Keratinocyte (primary cell): Measurements from ENCODE around the gene ELF1. TPM values are rescaled to one million over a fixed set of nuclear protein-coding genes. Genes with fewer than 3 reads are reported as not detected.
"Not testable (repeated sequence)": the region's sequence is repeated elsewhere in the genome, so short reads cannot be mapped to it uniquely, and the experiment has no call there.

Source experiments
- DNase-seq: peaks from one replicate; pipeline ENCODE4 v3.0.0-alpha.2; 2011; ENCODE audit warnings: low read depth, missing footprints, low spot score
- FAIRE-seq: peaks from 2 replicates; lab custom pipeline; 2011; peaks lifted over from hg19 to GRCh38; lab: Jason Lieb, UNC
- H2AFZ ChIP-seq: 2 replicates; pipeline ENCODE4 v1.6.0; 2012; ENCODE audit warnings: low read length, control low read depth, inconsistent platforms; ENCODE audit not compliant: control insufficient read depth
- H3K27ac ChIP-seq: 2 replicates; pipeline ENCODE4 v1.5.1; 2011; ENCODE audit warnings: low read length; ENCODE audit not compliant: control insufficient read depth, insufficient read depth
- H3K27me3 ChIP-seq: 3 replicates; pipeline ENCODE4 v1.6.0; 2011; ENCODE audit warnings: low read length; ENCODE audit not compliant: control insufficient read depth, insufficient read depth; ENCODE audit errors: extremely low read depth
- H3K36me3 ChIP-seq, 2 experiments: 2 replicates in 1 of 2; 3 replicates in 1 of 2; pipeline ENCODE4 v1.5.1; 2011; ENCODE audit warnings: low read length in 2 of 2, mild to moderate bottlenecking in 1 of 2; ENCODE audit not compliant: control insufficient read depth in 2 of 2, insufficient read depth in 2 of 2; ENCODE audit errors: extremely low read depth in 1 of 2
- H3K4me1 ChIP-seq: 3 replicates; pipeline ENCODE4 v1.5.1; 2011; ENCODE audit warnings: low read length; ENCODE audit not compliant: control insufficient read depth, insufficient read depth; ENCODE audit errors: extremely low read depth
- H3K4me2 ChIP-seq: 3 replicates; pipeline ENCODE4 v1.6.0; 2011; ENCODE audit warnings: low read depth, low read length; ENCODE audit not compliant: control insufficient read depth, insufficient read depth; ENCODE audit errors: extremely low read depth
- H3K4me3 ChIP-seq, 3 experiments: fragments of 200-600 bp in 1 of 3; sonication (generic) in 1 of 3; 2 replicates in 2 of 3; 3 replicates in 1 of 3; pipeline ENCODE4 v1.5.1; 2011 to 2016; ENCODE audit warnings: low read length in 3 of 3, mild to moderate bottlenecking in 3 of 3, control low read depth in 2 of 3, inconsistent platforms in 1 of 3, low read depth in 1 of 3, mixed read lengths in 1 of 3, mixed run types in 1 of 3, moderate library complexity in 1 of 3; ENCODE audit not compliant: control insufficient read depth in 2 of 3, insufficient read depth in 2 of 3; ENCODE audit errors: extremely low read depth in 1 of 3
- H3K79me2 ChIP-seq: 2 replicates; pipeline ENCODE4 v1.6.0; 2012; ENCODE audit warnings: low read length; ENCODE audit not compliant: control insufficient read depth, insufficient read depth
- H3K9ac ChIP-seq: 3 replicates; pipeline ENCODE4 v1.6.0; 2011; ENCODE audit warnings: low read length; ENCODE audit not compliant: control insufficient read depth, insufficient read depth; ENCODE audit errors: extremely low read depth
- H3K9me1 ChIP-seq: 3 replicates; pipeline ENCODE4 v1.6.0; 2011; ENCODE audit warnings: low read length; ENCODE audit not compliant: control insufficient read depth, insufficient read depth; ENCODE audit errors: extremely low read depth
- H3K9me3 ChIP-seq: 2 replicates; pipeline ENCODE4 v1.5.1; 2012; ENCODE audit warnings: low read depth, low read length; ENCODE audit not compliant: control insufficient read depth
- H4K20me1 ChIP-seq: 3 replicates; pipeline ENCODE4 v1.6.0; 2011; ENCODE audit warnings: low read length; ENCODE audit not compliant: control insufficient read depth, insufficient read depth; ENCODE audit errors: extremely low read depth
- EZH2 ChIP-seq: IDR thresholded peaks from one replicate; pipeline ENCODE4 v1.6.1; 2012; ENCODE audit warnings: inconsistent platforms, mild to moderate bottlenecking, low read length, moderate library complexity
- dilution Hi-C: fragments of 300-500 bp; cut with MboI; formaldehyde crosslinking; loops from one replicate; pipeline ENCODE4 v1.7.0; 2020; ENCODE audit warnings: low sequenced_read_pairs; ENCODE audit not compliant: extremely low pct_ligation_motif_present
- polyA plus RNA-seq, 5 experiments: library from polyadenylated mRNA; depleted of rRNA in 3 of 5; stranded (reverse) in 3 of 5; stranded (forward) in 1 of 5; unstranded in 1 of 5; fragments of >200 nt; gene quantifications; 1 replicate in 1 of 5; 2 replicates in 3 of 5; 3 replicates in 1 of 5; pipeline versions ENCODE4 v1.2.1 to v1.2.3, GENCODE V29; 2011 to 2012; ENCODE audit warnings: missing spikeins in 2 of 5, low read depth in 1 of 5, low replicate concordance in 1 of 5
- TF ChIP-seq, protein P1 (sequence below), 3 experiments: IDR thresholded peaks in 1 of 3; conservative IDR thresholded peaks in 1 of 3; optimal IDR thresholded peaks in 1 of 3; 2 replicates in 2 of 3; 3 replicates in 1 of 3; pipeline versions ENCODE3 to v1.5.1; 2011; ENCODE audit warnings: low read length in 3 of 3, mild to moderate bottlenecking in 3 of 3, moderate library complexity in 2 of 3, control low read depth in 1 of 3, inconsistent platforms in 1 of 3; ENCODE audit not compliant: insufficient read depth in 2 of 3; ENCODE audit errors: extremely low read depth in 1 of 3

Gene ELF1
- polyA plus RNA-seq, 1 donor (not counting 4 experiments of a cell fraction or from before 2014, with no cell fraction given), result 57.6 TPM

DNA sequence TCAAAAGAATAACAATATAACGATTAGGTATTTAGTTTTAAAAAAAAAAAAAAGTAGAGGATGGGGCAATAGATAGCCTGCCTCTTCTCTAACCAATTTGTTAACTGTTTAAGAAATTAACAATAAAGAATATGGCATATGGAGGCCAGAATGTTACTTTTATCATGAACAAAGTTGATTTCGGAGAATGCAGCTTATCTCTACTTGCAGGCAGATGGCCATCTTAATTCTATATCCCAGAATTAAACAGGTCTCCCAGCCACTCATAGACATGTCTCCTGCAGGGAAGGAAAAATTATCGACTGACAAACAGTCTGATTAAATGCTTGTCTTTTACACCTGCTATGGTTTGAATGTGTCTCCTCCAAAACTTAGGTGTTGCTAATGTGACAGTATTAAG, 133.1 kb downstream of the ELF1 start:
- TF ChIP-seq, protein P1, sequence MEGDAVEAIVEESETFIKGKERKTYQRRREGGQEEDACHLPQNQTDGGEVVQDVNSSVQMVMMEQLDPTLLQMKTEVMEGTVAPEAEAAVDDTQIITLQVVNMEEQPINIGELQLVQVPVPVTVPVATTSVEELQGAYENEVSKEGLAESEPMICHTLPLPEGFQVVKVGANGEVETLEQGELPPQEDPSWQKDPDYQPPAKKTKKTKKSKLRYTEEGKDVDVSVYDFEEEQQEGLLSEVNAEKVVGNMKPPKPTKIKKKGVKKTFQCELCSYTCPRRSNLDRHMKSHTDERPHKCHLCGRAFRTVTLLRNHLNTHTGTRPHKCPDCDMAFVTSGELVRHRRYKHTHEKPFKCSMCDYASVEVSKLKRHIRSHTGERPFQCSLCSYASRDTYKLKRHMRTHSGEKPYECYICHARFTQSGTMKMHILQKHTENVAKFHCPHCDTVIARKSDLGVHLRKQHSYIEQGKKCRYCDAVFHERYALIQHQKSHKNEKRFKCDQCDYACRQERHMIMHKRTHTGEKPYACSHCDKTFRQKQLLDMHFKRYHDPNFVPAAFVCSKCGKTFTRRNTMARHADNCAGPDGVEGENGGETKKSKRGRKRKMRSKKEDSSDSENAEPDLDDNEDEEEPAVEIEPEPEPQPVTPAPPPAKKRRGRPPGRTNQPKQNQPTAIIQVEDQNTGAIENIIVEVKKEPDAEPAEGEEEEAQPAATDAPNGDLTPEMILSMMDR (optimal IDR thresholded peaks at IDR 0.05 in 1 of 3, IDR thresholded peaks at IDR 0.05 in 1 of 3, conservative IDR thresholded peaks at IDR 0.05 in 1 of 3; ENCODE audit: extremely low read depth in 1 of 3, insufficient read depth in 2 of 3, low read length in 3 of 3), result no peak
- TF ChIP-seq EZH2, result no peak
- Histone ChIP-seq H3K9me1 (no peaks in the 10 kb centered on the region), H3K79me2 (no peaks in the 10 kb centered on the region), H3K27me3 (no peaks in the 10 kb centered on the region), H4K20me1 (no peaks in the 10 kb centered on the region), H3K36me3 (no peaks in the 10 kb centered on the region), H3K27ac (no peak overlapping the region), H3K9me3 (no peaks in the 10 kb centered on the region), H3K4me1 (no peaks in the 10 kb centered on the region), H3K9ac (no peak overlapping the region), H3K4me3 (no peak overlapping the region), H3K4me2 (no peak overlapping the region), H2AFZ (no peak overlapping the region)
- dilution Hi-C loops, result no loop called here
- DNase-seq (no peak), FAIRE-seq (no peak)

- DNase-seq, H3K4me1 ChIP-seq, H3K9me3 ChIP-seq, H3K4me3 ChIP-seq, H3K79me2 ChIP-seq, H3K4me2 ChIP-seq, FAIRE-seq, H3K27me3 ChIP-seq, H4K20me1 ChIP-seq, H2AFZ ChIP-seq, H3K36me3 ChIP-seq, H3K9ac ChIP-seq, H3K27ac ChIP-seq, H3K9me1 ChIP-seq, dilution Hi-C loops: not testable (repeated sequence)
These were observed 134.9 kb downstream of the ELF1 start for GRCh38 chr13:40884175-40884574.

Other genes starting within 250 kb of the ELF1 start
- gene MRPS31, start 248.1 kb downstream of the ELF1 start, polyA plus RNA-seq, result 15.3 to 27.2 TPM (median 19.4 TPM) in 3 replicates
- gene SLC25A15, start 229.7 kb downstream of the ELF1 start, polyA plus RNA-seq, result 8.7 to 13.1 TPM (median 11.1 TPM) in 3 replicates
- gene WBP4, start 42.2 kb upstream of the ELF1 start, polyA plus RNA-seq, result 5.9 to 13.5 TPM (median 9.3 TPM) in 3 replicates
- 4.1 to 4.9 TPM (median 4.7 TPM) in 3 replicates for gene KBTBD6, start 113.5 kb upstream of the ELF1 start, polyA plus RNA-seq
- 2.8 to 3.4 TPM (median 3.2 TPM) in 3 replicates for gene KBTBD7, start 175.3 kb upstream of the ELF1 start, polyA plus RNA-seq
- gene MTRF1, start 244.3 kb upstream of the ELF1 start, polyA plus RNA-seq, result 9.1 to 16.9 TPM (median 12.1 TPM) in 3 replicates